HG03039 (cell line): Measurements from ENCODE around the gene OGFOD3.

Source experiments
- ATAC-seq: cut with Tn5 transposase; IDR thresholded peaks from one replicate; pipeline ENCODE4 v1.9.1; 2021; ENCODE audit warnings: mild to moderate bottlenecking, moderate library complexity; ENCODE audit not compliant: unreplicated experiment

Gene OGFOD3

GRCh38 chr17:82447876-82448275 is 29.5 kb upstream of the OGFOD3 start:
- ATAC-seq = no peak

DNA sequence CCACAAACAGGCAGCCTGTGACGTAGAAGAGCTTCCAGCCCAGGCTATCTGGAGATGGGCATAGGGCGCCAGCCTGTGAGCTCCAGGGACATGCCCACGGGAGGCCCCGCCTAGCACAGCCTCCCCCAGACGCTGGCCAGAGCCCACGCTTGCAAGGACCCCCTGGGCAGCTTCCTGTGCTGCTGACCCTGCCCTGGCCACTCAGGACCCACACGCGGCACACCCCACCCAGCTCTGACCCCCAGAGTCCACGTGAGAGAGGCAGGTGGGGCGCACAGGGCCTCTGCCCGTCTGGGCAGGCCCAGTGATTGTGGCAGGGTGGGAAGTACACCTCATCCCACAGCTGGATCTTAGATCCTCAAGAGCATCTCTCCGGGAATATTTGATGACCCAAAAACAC is 28.3 kb upstream of the OGFOD3 start:
- no peak for ATAC-seq

GRCh38 chr17:82446124-82446523 is 27.7 kb upstream of the OGFOD3 start:
- no peak for ATAC-seq

- no peak for ATAC-seq
These were observed 27.2 kb upstream of the OGFOD3 start for GRCh38 chr17:82445542-82445941.

- ATAC-seq = no peak
These were observed 26.6 kb upstream of the OGFOD3 start for GRCh38 chr17:82444941-82445521.

DNA sequence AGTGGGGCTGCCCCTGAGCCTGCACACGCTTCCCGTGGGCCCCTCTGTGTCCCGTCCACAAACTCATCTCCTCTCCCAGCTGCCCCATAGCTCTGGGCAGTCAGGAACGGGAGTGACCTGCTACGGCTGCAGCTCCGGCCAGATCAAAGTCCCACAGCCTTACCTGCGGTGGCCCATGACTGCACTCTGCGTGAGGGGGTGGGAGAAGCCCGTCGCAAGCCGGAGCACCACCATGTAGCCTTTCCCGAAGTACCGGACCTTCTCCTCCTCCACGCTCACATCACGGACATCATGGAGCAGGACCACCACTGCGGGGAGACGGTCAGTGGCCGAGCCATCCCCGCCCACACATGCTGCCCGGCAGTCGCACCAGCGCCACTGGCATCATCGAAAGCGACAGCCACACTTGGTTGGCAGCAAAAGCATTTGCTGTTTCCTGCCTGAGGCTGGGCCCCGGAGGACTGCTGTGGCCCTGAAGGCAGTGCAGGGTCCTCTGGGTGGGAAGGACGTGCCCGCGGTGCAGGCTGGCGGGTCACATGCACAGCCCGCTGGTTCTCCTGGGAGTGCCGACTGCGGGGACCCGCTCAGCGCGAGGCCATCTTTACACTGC is 26.0 kb upstream of the OGFOD3 start:
- ATAC-seq = no peak

- ATAC-seq = no peak
These were observed 25.3 kb upstream of the OGFOD3 start for GRCh38 chr17:82443465-82444283.

- no peak for ATAC-seq
These were observed 24.5 kb upstream of the OGFOD3 start for GRCh38 chr17:82442643-82443464.

GRCh38 chr17:82441691-82442487 is 23.5 kb upstream of the OGFOD3 start:
- ATAC-seq = no peak

- ATAC-seq = no peak
These were observed 22.7 kb upstream of the OGFOD3 start for GRCh38 chr17:82440991-82441627.

- no peak for ATAC-seq
These were observed 22.1 kb upstream of the OGFOD3 start for GRCh38 chr17:82440469-82440981.

- ATAC-seq = no peak
These were observed 21.5 kb upstream of the OGFOD3 start for GRCh38 chr17:82439829-82440365.

DNA sequence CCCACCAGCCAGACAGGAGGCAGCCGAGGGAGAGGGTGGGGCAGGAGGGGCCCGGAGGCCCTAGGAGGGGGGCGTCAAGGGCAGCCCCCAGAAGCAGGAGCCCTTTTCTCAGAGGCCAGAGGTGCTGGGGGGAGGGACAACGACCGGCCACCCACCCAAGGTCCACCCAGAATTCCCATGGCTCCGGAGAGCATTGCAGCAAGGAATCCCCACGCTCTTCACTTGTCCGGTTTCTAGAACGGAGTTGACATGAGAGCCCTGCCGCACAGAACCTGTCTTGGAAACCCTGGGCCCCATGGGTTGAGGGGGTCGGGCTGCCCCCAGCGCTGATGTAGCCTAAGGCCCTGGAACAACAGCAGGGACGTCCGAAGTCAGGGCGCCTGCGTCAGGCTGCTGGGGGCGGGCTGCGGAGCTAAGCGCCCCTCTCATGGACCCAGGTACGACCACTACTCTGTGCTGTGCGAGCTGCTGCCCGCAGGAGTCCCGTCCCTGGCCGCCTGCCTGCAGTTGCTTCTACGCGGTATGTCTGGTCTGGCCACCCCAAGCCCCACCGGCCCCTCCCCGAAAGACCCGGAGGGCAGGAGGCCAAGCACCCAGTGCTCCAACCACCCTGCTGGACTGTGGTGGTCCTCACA is 20.9 kb upstream of the OGFOD3 start:
- ATAC-seq = no peak

DNA sequence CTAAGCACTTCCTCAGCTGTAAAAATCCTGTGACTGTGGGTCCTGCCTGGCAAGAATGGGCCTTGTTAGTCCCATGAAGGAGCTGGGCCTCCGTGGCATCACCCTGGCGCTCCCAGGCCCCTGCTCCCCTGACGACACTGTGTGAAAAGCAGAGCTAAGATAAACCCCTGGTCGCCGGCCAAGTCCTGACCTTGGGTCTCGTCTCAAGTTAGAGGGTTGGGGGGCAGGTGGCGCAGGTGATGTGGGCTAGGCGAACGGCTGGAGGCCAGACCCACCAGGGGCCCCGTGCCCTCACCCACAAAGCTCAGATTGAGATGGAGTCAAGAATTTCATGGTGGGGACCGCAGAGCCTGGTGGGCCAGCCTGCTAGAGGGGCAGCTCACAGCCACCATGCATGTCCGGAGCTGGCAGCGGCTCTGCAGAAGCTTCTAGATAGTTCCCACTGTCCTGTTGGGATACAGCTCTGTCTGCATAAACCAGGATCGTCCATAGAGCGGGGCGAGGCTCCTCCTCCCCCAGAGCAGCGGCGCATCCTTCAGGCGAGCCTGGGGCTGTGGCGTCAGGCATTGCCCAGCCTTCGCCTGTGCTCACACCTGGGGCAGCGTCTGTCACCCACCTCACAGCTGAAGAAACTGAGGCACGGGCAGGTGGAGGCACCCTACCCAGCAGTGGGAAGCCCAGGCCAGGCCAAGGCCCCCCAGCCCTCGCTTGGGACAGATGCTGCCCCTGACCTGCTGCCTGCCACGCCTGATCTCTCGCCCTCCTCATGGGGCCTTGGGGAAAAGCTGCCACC is 20.2 kb upstream of the OGFOD3 start:
- ATAC-seq = no peak

DNA sequence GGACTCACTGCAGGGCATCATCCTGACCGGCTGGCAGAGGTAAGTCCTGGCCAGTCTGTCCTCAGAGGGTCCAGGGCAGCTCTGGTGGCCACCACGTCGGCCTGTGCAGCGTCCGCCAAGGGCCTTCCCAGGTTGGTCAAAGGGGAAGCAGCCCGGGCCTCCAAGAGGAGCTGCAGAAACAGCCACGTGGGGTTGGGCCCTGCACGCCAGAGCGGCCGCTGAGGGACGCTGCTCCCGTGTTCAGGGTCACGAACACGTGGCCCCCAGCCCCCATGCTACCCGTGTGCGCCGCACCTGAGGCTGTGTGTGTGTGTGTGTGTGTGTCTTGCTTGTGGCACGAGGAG is 18.9 kb upstream of the OGFOD3 start:
- ATAC-seq = no peak

DNA sequence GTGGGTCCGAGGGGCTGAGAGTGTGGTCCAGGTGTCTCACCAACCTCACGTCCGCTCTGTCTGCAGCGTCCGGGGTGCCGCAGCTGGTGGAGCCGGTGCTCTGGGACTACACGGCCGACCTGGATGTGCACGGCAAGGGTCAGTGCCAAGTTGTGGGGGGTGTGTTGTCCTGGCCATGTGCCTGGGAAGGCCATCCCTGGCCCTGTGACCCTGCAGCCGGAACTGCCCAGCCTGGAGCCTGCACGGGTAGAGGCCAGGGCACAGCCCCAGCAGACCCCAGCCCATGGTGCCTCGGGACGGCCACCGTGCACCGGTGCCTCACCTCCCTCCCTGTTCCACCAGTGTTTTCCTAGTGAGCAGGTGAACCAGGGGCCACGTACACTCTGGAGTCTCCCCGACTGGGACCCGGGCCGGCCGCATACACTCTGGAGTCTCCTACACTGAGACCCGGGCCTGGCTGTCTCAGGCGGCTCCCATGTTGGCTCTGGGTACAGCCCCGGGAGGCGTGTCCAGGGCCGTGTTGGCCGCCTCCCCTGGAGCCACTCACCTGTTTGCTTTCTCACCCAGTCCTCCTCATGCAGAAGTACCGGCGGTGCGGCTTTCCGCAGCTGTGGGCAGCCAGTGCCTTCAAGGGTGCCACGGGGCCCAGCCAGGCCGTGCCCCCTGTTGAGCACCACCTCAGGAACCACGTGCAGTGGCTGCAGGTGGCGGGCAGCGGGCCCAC is 18.4 kb upstream of the OGFOD3 start:
- no peak for ATAC-seq
